GM21528 (cell line): Measurements from ENCODE around the gene CARTPT.

Source experiments
- ATAC-seq: cut with Tn5 transposase; IDR thresholded peaks from one replicate; pipeline ENCODE4 v1.9.1; 2021; ENCODE audit warnings: mild to moderate bottlenecking, moderate library complexity; ENCODE audit not compliant: unreplicated experiment, low FRiP score

The CARTPT gene

GRCh38 chr5:71734141-71734540 is 15.1 kb downstream of the CARTPT start:
- no peak for ATAC-seq

GRCh38 chr5:71737931-71738539 is 19.0 kb downstream of the CARTPT start:
- no peak for ATAC-seq

- no peak for ATAC-seq
Observed at GRCh38 chr5:71738662-71739361, 19.7 kb downstream of the CARTPT start.

GRCh38 chr5:71740015-71740753 is 21.1 kb downstream of the CARTPT start:
- peak; percentile 90 for ATAC-seq

GRCh38 chr5:71743155-71743554 is 24.1 kb downstream of the CARTPT start:
- ATAC-seq, result no peak

GRCh38 chr5:71744009-71744790 is 25.1 kb downstream of the CARTPT start:
- ATAC-seq, result no peak

- no peak for ATAC-seq
Observed at GRCh38 chr5:71747182-71747581, 28.1 kb downstream of the CARTPT start.

- no peak for ATAC-seq
Observed at GRCh38 chr5:71748360-71748759, 29.3 kb downstream of the CARTPT start.

GRCh38 chr5:71751422-71751821 is 32.3 kb downstream of the CARTPT start:
- no peak for ATAC-seq

GRCh38 chr5:71752441-71753190 is 33.5 kb downstream of the CARTPT start:
- ATAC-seq, result no peak

- ATAC-seq, result peak; percentile 67
Observed at GRCh38 chr5:71757590-71758543, 38.8 kb downstream of the CARTPT start.

GRCh38 chr5:71762826-71763225 is 43.8 kb downstream of the CARTPT start:
- no peak for ATAC-seq

- no peak for ATAC-seq
Observed at GRCh38 chr5:71767661-71768060, 48.6 kb downstream of the CARTPT start.

GRCh38 chr5:71769287-71769686 is 50.2 kb downstream of the CARTPT start:
- ATAC-seq, result no peak

GRCh38 chr5:71770381-71770780 is 51.3 kb downstream of the CARTPT start:
- no peak for ATAC-seq
